Natural killer cell treated with Interleukin-12 subunit alpha and Interleukin-12 subunit beta and Interleukin-15 and Interleukin-18, amount 100 ng/mL, for 72 hours (primary cell): ENCODE results near the gene KCNQ2. TPM values are rescaled to one million over a fixed set of nuclear protein-coding genes. Genes with fewer than 3 reads are reported as not detected.

ENCODE experiments used
- ATAC-seq, 2 donors: fragments of 150-1000 bp; cut with Tn5 transposase in 1 of 2; sonication (Bioruptor Pico), chemical (Tn5 transposase) in 1 of 2; 2 replicates each; pipeline ENCODE4 v1.10.0; 2021
- DNase-seq: peaks from one replicate; pipeline ENCODE4 v3.0.0; 2022; ENCODE audit warnings: low spot score
- H3K27ac Mint-ChIP-seq, 2 donors: 1 replicate in 1 of 2; 2 replicates in 1 of 2; pipeline ENCODE4 v1.8.0; 2022; ENCODE audit warnings: mixed read lengths in 2 of 2, mild to moderate bottlenecking in 1 of 2, moderate library complexity in 1 of 2
- H3K27me3 Mint-ChIP-seq, 2 donors: 1 replicate in 1 of 2; 2 replicates in 1 of 2; pipeline ENCODE4 v1.8.0; 2022; ENCODE audit warnings: mixed read lengths in 2 of 2
- H3K36me3 Mint-ChIP-seq: one replicate; pipeline ENCODE4 v1.8.0; 2022; ENCODE audit warnings: mixed read lengths
- H3K4me1 Mint-ChIP-seq, 2 donors: 1 replicate in 1 of 2; 2 replicates in 1 of 2; pipeline ENCODE4 v1.8.0; 2022; ENCODE audit warnings: low read depth in 2 of 2, mixed read lengths in 2 of 2, mild to moderate bottlenecking in 1 of 2
- H3K4me3 Mint-ChIP-seq: one replicate; pipeline ENCODE4 v1.8.0; 2022; ENCODE audit warnings: mixed read lengths
- H3K9me3 Mint-ChIP-seq: 2 replicates; pipeline ENCODE4 v1.8.0; 2022; ENCODE audit warnings: mixed read lengths
- total RNA-seq, 2 donors: library from RNA; stranded (reverse); gene quantifications; one replicate each; pipeline ENCODE4 v1.2.3, GENCODE V29; 2022

Gene KCNQ2
- total RNA-seq, 2 donors from 2014 or later = not detected

GRCh38 chr20:63428906-63429575 is 43.4 kb downstream of the KCNQ2 start:
- ATAC-seq (no peak), DNase-seq (no peak)
- Mint-ChIP-seq H3K36me3 (no peaks in the 10 kb centered on the region), H3K4me3 (no peak overlapping the region), H3K9me3 (no peaks in the 10 kb centered on the region), H3K27me3 (no peaks in the 10 kb centered on the region), H3K27ac (no peak overlapping the region), H3K4me1 (peaks cover 0 to 4% of the 10 kb centered on the region in 2 donors)

GRCh38 chr20:63427724-63428330 is 44.6 kb downstream of the KCNQ2 start:
- Mint-ChIP-seq H3K4me1 (peaks cover 0 to 4% of the 10 kb centered on the region in 2 donors), H3K36me3 (no peaks in the 10 kb centered on the region), H3K9me3 (no peaks in the 10 kb centered on the region), H3K27ac (no peak overlapping the region), H3K4me3 (no peak overlapping the region), H3K27me3 (no peaks in the 10 kb centered on the region)
- DNase-seq (no peak), ATAC-seq (no peak)

- Mint-ChIP-seq H3K4me1 (peaks cover 0 to 4% of the 10 kb centered on the region in 2 donors), H3K27me3 (no peaks in the 10 kb centered on the region), H3K36me3 (no peaks in the 10 kb centered on the region), H3K27ac (no peak overlapping the region), H3K4me3 (no peak overlapping the region), H3K9me3 (no peaks in the 10 kb centered on the region)
- no peak for DNase-seq
- no peak for ATAC-seq
Measured at GRCh38 chr20:63427206-63427605, 45.2 kb downstream of the KCNQ2 start.

- Mint-ChIP-seq H3K36me3 (no peaks in the 10 kb centered on the region), H3K27me3 (no peaks in the 10 kb centered on the region), H3K4me3 (no peak overlapping the region), H3K9me3 (no peaks in the 10 kb centered on the region), H3K27ac (no peak overlapping the region), H3K4me1 (no peaks in the 10 kb centered on the region)
- ATAC-seq = no peak
- no peak for DNase-seq
Measured at GRCh38 chr20:63425846-63426485, 46.5 kb downstream of the KCNQ2 start.

- no peak overlapping the region for H3K27ac Mint-ChIP-seq
- no peak for DNase-seq
- no peak overlapping the region for H3K4me3 Mint-ChIP-seq
- ATAC-seq = no peak
- H3K36me3 Mint-ChIP-seq = no peaks in the 10 kb centered on the region
- H3K27me3 Mint-ChIP-seq = no peaks in the 10 kb centered on the region
- H3K9me3 Mint-ChIP-seq = no peaks in the 10 kb centered on the region
- H3K4me1 Mint-ChIP-seq = no peaks in the 10 kb centered on the region
Measured at GRCh38 chr20:63424613-63425012, 47.8 kb downstream of the KCNQ2 start.

- H3K4me3 Mint-ChIP-seq = no peak overlapping the region
- no peaks in the 10 kb centered on the region for H3K27me3 Mint-ChIP-seq
- no peaks in the 10 kb centered on the region for H3K9me3 Mint-ChIP-seq
- ATAC-seq = no peak
- H3K36me3 Mint-ChIP-seq = no peaks in the 10 kb centered on the region
- H3K4me1 Mint-ChIP-seq = no peaks in the 10 kb centered on the region
- no peak overlapping the region for H3K27ac Mint-ChIP-seq
- no peak for DNase-seq
Measured at GRCh38 chr20:63423751-63424150, 48.7 kb downstream of the KCNQ2 start.

GRCh38 chr20:63422653-63423052 is 49.8 kb downstream of the KCNQ2 start:
- DNase-seq (no peak), ATAC-seq (no peak)
- H3K4me1 Mint-ChIP-seq = no peaks in the 10 kb centered on the region
- H3K27me3 Mint-ChIP-seq = no peaks in the 10 kb centered on the region
- no peak overlapping the region for H3K27ac Mint-ChIP-seq
- H3K36me3 Mint-ChIP-seq = no peaks in the 10 kb centered on the region
- no peaks in the 10 kb centered on the region for H3K9me3 Mint-ChIP-seq
- H3K4me3 Mint-ChIP-seq = no peak overlapping the region

- no peak overlapping the region for H3K27ac Mint-ChIP-seq
- no peaks in the 10 kb centered on the region for H3K27me3 Mint-ChIP-seq
- DNase-seq (no peak), ATAC-seq (peak in 1 of 2 donors; percentile 2)
- no peaks in the 10 kb centered on the region for H3K9me3 Mint-ChIP-seq
- H3K36me3 Mint-ChIP-seq = no peaks in the 10 kb centered on the region
- H3K4me3 Mint-ChIP-seq = no peak overlapping the region
- no peaks in the 10 kb centered on the region for H3K4me1 Mint-ChIP-seq
Measured at GRCh38 chr20:63421913-63422312, 50.5 kb downstream of the KCNQ2 start.

- H3K27ac Mint-ChIP-seq = no peak overlapping the region
- no peaks in the 10 kb centered on the region for H3K27me3 Mint-ChIP-seq
- ATAC-seq = no peak
- no peak overlapping the region for H3K4me3 Mint-ChIP-seq
- DNase-seq = no peak
- no peaks in the 10 kb centered on the region for H3K4me1 Mint-ChIP-seq
- H3K9me3 Mint-ChIP-seq = no peaks in the 10 kb centered on the region
- no peaks in the 10 kb centered on the region for H3K36me3 Mint-ChIP-seq
Measured at GRCh38 chr20:63421094-63421692, 51.3 kb downstream of the KCNQ2 start.

GRCh38 chr20:63420359-63421093 is 51.9 kb downstream of the KCNQ2 start:
- H3K27me3 Mint-ChIP-seq = no peaks in the 10 kb centered on the region
- no peak overlapping the region for H3K4me3 Mint-ChIP-seq
- no peaks in the 10 kb centered on the region for H3K36me3 Mint-ChIP-seq
- DNase-seq (no peak), ATAC-seq (no peak)
- H3K27ac Mint-ChIP-seq = no peak overlapping the region
- no peaks in the 10 kb centered on the region for H3K4me1 Mint-ChIP-seq
- H3K9me3 Mint-ChIP-seq = no peaks in the 10 kb centered on the region

- Mint-ChIP-seq H3K4me3 (no peak overlapping the region), H3K27ac (no peak overlapping the region), H3K4me1 (no peaks in the 10 kb centered on the region), H3K36me3 (no peaks in the 10 kb centered on the region), H3K9me3 (no peaks in the 10 kb centered on the region), H3K27me3 (no peaks in the 10 kb centered on the region)
- DNase-seq (no peak), ATAC-seq (no peak)
Measured at GRCh38 chr20:63419299-63419698, 53.2 kb downstream of the KCNQ2 start.

GRCh38 chr20:63418617-63419016 is 53.8 kb downstream of the KCNQ2 start:
- Mint-ChIP-seq H3K36me3 (no peaks in the 10 kb centered on the region), H3K27ac (no peak overlapping the region), H3K9me3 (no peaks in the 10 kb centered on the region), H3K4me1 (no peaks in the 10 kb centered on the region), H3K4me3 (no peak overlapping the region), H3K27me3 (no peaks in the 10 kb centered on the region)
- DNase-seq (no peak), ATAC-seq (no peak)

GRCh38 chr20:63417738-63418120 is 54.7 kb downstream of the KCNQ2 start:
- H3K27ac Mint-ChIP-seq = no peak overlapping the region
- peaks cover 0 to 2% of the 10 kb centered on the region in 2 donors for H3K27me3 Mint-ChIP-seq
- no peak for DNase-seq
- H3K4me3 Mint-ChIP-seq = no peak overlapping the region
- peaks cover 0 to 2% of the 10 kb centered on the region in 2 donors for H3K4me1 Mint-ChIP-seq
- no peak for ATAC-seq
- H3K36me3 Mint-ChIP-seq = no peaks in the 10 kb centered on the region
- H3K9me3 Mint-ChIP-seq = no peaks in the 10 kb centered on the region
